Activated CD4-positive, alpha-beta memory T cell treated with anti-CD3 and anti-CD28 coated beads, Interleukin-2, amount 10 ng/mL, durations not matched to agents 7 days and 5 days (primary cell): ENCODE results near the gene NLE1. TPM values are rescaled to one million over a fixed set of nuclear protein-coding genes. Genes with fewer than 3 reads are reported as not detected.

Experiments used
- CTCF ChIA-PET: fragments of 350-600 bp; sonication (Branson Sonifier 250); formaldehyde crosslinking; loops from one replicate; lab custom pipeline; 2021; ENCODE audit warnings: antibody characterized with exemption, inconsistent platforms; lab: Charles Lee
- POLR2A ChIA-PET: fragments of 350-600 bp; sonication (Branson Sonifier 250); formaldehyde crosslinking; loops from one replicate; lab custom pipeline; 2021; ENCODE audit warnings: antibody characterized with exemption; lab: Charles Lee
- DNase-seq: peaks from one replicate; pipeline ENCODE4 v3.0.0-alpha.2; 2020
- H3K27ac Mint-ChIP-seq: one replicate; pipeline ENCODE4 v1.8.0; 2021; ENCODE audit warnings: mild to moderate bottlenecking, mixed read lengths
- H3K27me3 Mint-ChIP-seq: one replicate; pipeline ENCODE4 v1.8.0; 2021; ENCODE audit warnings: mixed read lengths
- H3K36me3 Mint-ChIP-seq: one replicate; pipeline ENCODE4 v1.8.0; 2021; ENCODE audit warnings: low read depth, mixed read lengths
- H3K4me1 Mint-ChIP-seq: one replicate; pipeline ENCODE4 v1.8.0; 2021; ENCODE audit warnings: mixed read lengths
- H3K4me3 Mint-ChIP-seq: one replicate; pipeline ENCODE4 v1.8.0; 2021; ENCODE audit warnings: mild to moderate bottlenecking, mixed read lengths
- H3K9me3 Mint-ChIP-seq: one replicate; pipeline ENCODE4 v1.8.0; 2021; ENCODE audit warnings: mixed read lengths
- total RNA-seq, 2 experiments: library from RNA; stranded (reverse); gene quantifications; one replicate each; pipeline ENCODE4 v1.2.3, GENCODE V29; 2021

NLE1 gene
- total RNA-seq, 2 experiments from 2014 or later = 13.4 to 14.0 TPM

DNA sequence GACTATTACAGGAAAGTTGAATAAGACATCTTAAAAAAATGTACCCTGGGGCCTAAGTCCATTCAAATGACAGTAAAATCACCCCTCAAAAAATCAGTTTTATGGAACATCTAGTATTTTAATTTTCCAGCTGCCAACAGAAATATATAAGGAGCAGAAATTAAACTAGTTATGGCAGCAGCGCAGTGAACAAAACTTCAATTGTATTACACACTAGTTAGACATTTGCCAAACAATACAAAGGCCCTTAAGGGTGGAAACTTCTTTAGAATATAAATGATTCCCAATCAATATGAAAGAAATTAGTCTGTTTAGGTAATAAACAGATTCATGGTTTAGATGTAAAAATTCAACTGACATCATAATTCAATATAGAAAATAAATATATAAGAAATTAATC is 60.5 kb downstream of the NLE1 start:
- H3K4me1 Mint-ChIP-seq = peaks cover 83% of the 10 kb centered on the region
- no peak for DNase-seq
- ChIA-PET CTCF (interaction anchor here (1.7 to 4.6 kb wide), 6 partner anchors 8 to 59 kb away, joined by 7 to 37 read pairs (median 10); partner anchors contain the start of gene RFFL), POLR2A (interaction anchor here (0.8 to 10.7 kb wide), 17 partner anchors 8 to 497 kb away, joined by 3 to 164 read pairs (median 4); partner anchors contain the start of genes PEX12, RAD51D, RFFL and SLFN5)
- no peak overlapping the region for H3K4me3 Mint-ChIP-seq
- H3K9me3 Mint-ChIP-seq = no peaks in the 10 kb centered on the region
- peaks cover 27% of the 10 kb centered on the region for H3K36me3 Mint-ChIP-seq
- H3K27ac Mint-ChIP-seq = peak overlapping the region; percentile 88
- no peaks in the 10 kb centered on the region for H3K27me3 Mint-ChIP-seq

GRCh38 chr17:35080536-35080935 is 61.6 kb downstream of the NLE1 start:
- POLR2A ChIA-PET = interaction anchor here (0.6 to 10.7 kb wide), 15 partner anchors 9 to 498 kb away, joined by 3 to 164 read pairs (median 4); partner anchors contain the start of genes PEX12, RFFL, SLFN12L and SLFN5
- Mint-ChIP-seq H3K9me3 (no peaks in the 10 kb centered on the region), H3K27ac (peak overlapping the region; percentile 88), H3K27me3 (no peaks in the 10 kb centered on the region), H3K36me3 (peaks cover 24% of the 10 kb centered on the region), H3K4me3 (peak overlapping the region; percentile 5), H3K4me1 (peaks cover 75% of the 10 kb centered on the region)
- DNase-seq = peak; percentile 48
- CTCF ChIA-PET = interaction anchor here (1.4 to 4.6 kb wide), 5 partner anchors 9 to 82 kb away, joined by 3 to 37 read pairs (median 11); partner anchors contain the start of gene RFFL

- POLR2A ChIA-PET = interaction anchor here (0.8 to 10.7 kb wide), 13 partner anchors 10 to 499 kb away, joined by 3 to 164 read pairs (median 5); partner anchors contain the start of genes PEX12, RFFL, SLFN12L and SLFN5
- H3K27ac Mint-ChIP-seq = peak overlapping the region; percentile 88
- DNase-seq = no peak
- H3K36me3 Mint-ChIP-seq = peaks cover 21% of the 10 kb centered on the region
- H3K9me3 Mint-ChIP-seq = no peaks in the 10 kb centered on the region
- peak overlapping the region; percentile 5 for H3K4me3 Mint-ChIP-seq
- CTCF ChIA-PET = interaction anchor here (0.8 to 4.6 kb wide), 6 partner anchors 10 to 83 kb away, joined by 3 to 37 read pairs (median 3); partner anchors contain the start of gene RFFL
- peaks cover 75% of the 10 kb centered on the region for H3K4me1 Mint-ChIP-seq
- H3K27me3 Mint-ChIP-seq = no peaks in the 10 kb centered on the region
Measured at GRCh38 chr17:35079547-35080423, 62.3 kb downstream of the NLE1 start.

Other genes with a start within 250 kb of the NLE1 start
- 1 to 10 TPM; 1.5 to 1.9 TPM for gene CCT6B, start 180.8 kb downstream of the NLE1 start, total RNA-seq
- 10 to 100 TPM; 25.2 to 25.4 TPM for gene ZNF830, start 180.8 kb downstream of the NLE1 start, total RNA-seq
- gene LIG3, start 161.8 kb downstream of the NLE1 start, total RNA-seq = 10 to 100 TPM; 35.0 to 38.3 TPM
- gene RFFL, start 78.6 kb downstream of the NLE1 start, total RNA-seq = 10 to 100 TPM; 47.3 to 53.9 TPM
- 10 to 100 TPM; 25.6 to 25.9 TPM for gene RAD51D, start 22.4 kb downstream of the NLE1 start, total RNA-seq
- not detected for gene FNDC8, start 20.7 kb downstream of the NLE1 start, total RNA-seq
- under 1 TPM; 0.18 to 0.25 TPM for gene UNC45B, start 5.5 kb upstream of the NLE1 start, total RNA-seq
- not detected for gene SLC35G3, start 52.1 kb upstream of the NLE1 start, total RNA-seq
- gene SLFN5, start 100.8 kb upstream of the NLE1 start, total RNA-seq = 100 to 1,000 TPM; 231 to 240 TPM
- 10 to 100 TPM; 67.5 to 72.6 TPM for gene SLFN11, start 231.3 kb upstream of the NLE1 start, total RNA-seq